Right renal cortex interstitium (tissue), 3 donors: ENCODE measurements around the gene RAPGEF5. TPM values are rescaled to one million over a fixed set of nuclear protein-coding genes. Genes with fewer than 3 reads are reported as not detected.

ENCODE experiments used
- DNase-seq, 3 donors: peaks; one replicate each; pipeline ENCODE4 v3.0.0-alpha.2; 2013; ENCODE audit warnings: low read depth in 3 of 3, low spot score in 2 of 3
- polyA plus RNA-seq, 3 donors: library from polyadenylated mRNA; unstranded; fragments of 120-200 nt; gene quantifications; one replicate each; pipeline ENCODE4 v1.2.1, GENCODE V29; 2013; ENCODE audit not compliant: insufficient read length in 3 of 3

The RAPGEF5 gene
- polyA plus RNA-seq, 3 donors, result 37.3 to 42.1 (median 38.1) TPM

DNA sequence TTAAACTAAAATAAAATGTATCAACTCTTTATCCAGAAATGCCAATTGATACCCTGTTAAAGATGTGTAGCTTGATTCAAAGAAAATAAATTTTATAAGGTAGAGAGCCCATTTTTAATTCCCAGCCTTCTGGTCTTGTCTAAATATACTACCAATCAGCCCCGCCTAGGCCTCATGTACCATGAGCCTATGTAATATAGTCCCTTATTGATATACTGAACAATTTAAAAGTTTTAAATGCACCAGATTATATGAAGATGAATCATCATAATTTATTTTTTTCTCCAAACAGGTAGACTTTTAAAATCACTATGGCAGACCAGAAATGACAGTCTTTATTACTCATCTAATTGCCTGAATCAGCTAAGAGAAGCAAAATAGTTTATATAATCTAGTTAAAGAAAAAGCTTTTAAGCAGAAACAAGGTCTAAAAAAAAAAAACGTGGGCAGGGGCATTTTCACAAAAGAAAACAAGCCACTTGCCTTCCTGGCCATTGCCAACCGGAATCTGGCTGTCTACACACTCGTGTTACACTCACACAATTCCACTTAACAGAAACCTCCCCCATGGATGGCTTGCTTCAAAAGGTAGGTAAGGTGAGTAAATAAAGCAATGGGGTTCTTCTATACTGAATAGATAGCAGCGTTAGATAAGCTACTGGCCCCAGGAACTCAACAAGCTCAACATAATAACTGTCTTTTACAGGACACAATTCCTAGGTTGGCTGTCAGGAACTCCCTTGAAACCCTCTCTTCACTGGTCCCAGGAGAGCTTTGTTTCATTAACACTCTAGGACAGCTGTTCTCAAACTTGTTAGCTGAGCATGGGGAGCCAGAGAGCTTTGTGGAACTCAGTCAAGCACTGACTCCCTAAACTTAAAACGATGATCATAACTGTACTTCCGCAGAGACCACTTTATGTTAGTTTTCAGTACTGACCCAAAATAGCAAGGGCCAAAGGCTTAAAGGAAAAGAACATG lies 37.2 kb downstream of the RAPGEF5 start:
- DNase-seq, result no peak

DNA sequence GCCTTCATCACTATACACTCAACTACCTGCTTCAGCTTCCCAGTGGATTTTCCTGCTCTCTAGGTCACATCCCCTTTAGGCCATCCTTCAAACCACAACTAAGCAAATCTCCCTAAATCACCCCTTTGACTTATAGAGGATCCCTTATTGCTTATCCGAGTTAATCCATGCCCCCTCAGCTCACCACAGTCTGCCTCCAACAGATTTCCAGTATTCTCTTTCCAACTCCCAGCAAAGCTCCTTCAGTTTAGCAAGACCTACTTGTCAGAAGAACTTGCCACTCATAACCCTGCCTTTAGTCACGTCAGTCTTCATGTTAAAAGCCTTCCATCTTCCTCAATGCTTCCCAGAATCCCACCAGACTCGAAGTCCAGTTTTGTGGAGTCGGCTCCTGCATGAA lies 38.6 kb downstream of the RAPGEF5 start:
- DNase-seq, result no peak

- DNase-seq, result no peak
These were observed 39.3 kb downstream of the RAPGEF5 start for GRCh38 chr7:22317632-22318031.

DNA sequence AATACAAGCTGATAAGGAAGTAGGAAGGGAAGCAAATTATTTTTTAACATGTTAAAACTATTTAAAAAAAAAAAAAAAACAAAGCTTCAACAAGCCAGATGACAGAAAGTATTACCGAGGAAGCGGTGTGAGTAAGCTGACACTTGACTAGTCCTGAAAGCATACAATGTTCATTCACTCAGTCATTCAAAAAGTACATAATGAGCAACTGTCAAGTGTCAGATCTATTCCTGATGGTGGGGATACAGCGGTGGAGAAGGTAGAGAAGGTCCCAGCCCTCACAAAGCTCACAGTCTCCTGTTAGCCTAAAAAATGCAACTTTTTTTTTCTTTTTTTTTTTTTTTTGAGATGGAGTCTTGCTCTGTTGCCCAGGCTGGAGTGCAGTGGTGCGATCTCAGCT lies 40.0 kb downstream of the RAPGEF5 start:
- no peak for DNase-seq

- no peak for DNase-seq
These were observed 49.1 kb downstream of the RAPGEF5 start for GRCh38 chr7:22307816-22308215.

GRCh38 chr7:22305706-22306105 lies 51.2 kb downstream of the RAPGEF5 start:
- no peak for DNase-seq

- DNase-seq, result no peak
These were observed 54.0 kb downstream of the RAPGEF5 start for GRCh38 chr7:22302951-22303423.

GRCh38 chr7:22302193-22302592 lies 54.8 kb downstream of the RAPGEF5 start:
- DNase-seq, result no peak

GRCh38 chr7:22301790-22302189 lies 55.2 kb downstream of the RAPGEF5 start:
- DNase-seq, result no peak

GRCh38 chr7:22300839-22301238 lies 56.1 kb downstream of the RAPGEF5 start:
- DNase-seq, result no peak

DNA sequence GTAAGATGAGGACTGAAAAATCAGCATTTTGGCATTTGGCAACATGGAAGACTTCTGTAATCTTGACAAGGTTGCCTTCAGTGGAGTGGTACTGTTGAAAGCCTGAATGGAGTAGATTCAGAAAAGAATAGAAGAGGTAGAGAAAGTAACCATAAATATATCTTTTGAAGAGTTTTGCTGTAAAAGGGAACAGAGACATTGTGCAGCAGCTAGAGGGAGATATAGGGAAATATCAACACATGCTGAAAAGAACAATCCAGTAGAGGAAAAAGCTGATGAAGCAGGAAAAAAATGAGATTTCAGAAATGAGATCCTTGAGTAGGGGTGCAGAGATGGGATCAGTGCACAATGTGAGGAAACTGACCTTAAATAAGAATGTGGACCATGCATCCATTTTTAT lies 60.0 kb downstream of the RAPGEF5 start:
- no peak for DNase-seq

- no peak for DNase-seq
These were observed 60.7 kb downstream of the RAPGEF5 start for GRCh38 chr7:22296265-22296566.

DNA sequence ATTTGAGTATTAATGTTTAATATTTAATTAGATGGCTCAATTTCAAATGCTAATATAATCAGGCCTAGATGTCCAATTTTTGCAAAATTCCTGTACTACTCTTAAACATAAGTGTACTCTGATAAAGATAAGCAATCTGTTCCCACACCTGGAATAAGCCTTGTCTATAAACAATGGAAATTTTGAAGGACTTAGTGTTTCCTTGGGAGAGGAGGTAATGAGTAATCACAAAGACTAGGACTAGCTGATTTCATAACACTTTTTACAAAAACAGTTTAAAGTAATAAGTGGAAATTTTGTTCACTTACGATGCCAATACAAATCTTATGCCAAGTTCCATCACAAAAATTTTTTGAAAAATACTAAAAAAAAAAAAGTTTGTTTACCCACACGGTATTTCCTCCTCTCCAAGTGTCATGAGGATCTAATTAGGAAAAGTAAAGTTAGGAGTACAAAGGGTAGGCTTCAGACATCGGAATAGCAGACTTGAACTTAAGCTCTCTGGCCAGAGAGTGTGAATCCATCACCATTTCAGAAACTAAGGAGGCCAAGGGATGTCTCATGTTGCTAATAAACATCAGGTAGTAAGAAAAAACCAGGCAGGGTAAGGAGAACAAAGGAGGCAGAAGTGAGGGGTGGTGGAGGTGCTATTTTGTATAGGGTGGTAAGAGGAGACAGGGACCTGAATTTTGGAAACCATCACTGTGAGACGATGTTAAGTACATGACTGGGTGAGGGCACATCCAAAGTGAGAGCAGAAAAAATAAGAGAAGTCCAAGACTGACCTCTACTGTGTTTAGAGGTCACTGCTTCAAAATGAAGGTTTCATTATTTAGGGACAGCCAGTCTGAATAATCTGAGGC lies 61.3 kb downstream of the RAPGEF5 start:
- no peak for DNase-seq

- DNase-seq, result peak in 1 of 3 donors; percentile 12
These were observed 64.4 kb downstream of the RAPGEF5 start for GRCh38 chr7:22292531-22292930.

DNA sequence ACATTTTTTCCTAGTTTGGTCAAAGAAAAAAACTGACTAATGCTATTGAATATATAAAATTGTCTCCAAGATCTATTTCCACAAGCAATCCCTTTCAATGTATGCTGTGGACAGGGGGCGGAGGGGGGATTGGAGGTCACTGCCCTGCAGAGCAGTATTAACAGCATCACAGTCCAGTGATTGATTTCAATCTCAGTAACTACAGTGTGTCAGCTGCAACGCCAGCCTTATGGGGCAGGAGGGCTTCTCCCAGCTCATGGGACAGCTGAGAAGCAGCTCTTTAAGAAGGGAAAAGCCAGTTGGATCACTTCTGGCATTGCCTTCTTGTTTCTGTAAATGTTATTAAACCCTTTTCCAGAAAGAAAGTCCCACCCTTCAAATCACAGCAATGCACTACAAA lies 65.0 kb downstream of the RAPGEF5 start:
- DNase-seq, result no peak

DNA sequence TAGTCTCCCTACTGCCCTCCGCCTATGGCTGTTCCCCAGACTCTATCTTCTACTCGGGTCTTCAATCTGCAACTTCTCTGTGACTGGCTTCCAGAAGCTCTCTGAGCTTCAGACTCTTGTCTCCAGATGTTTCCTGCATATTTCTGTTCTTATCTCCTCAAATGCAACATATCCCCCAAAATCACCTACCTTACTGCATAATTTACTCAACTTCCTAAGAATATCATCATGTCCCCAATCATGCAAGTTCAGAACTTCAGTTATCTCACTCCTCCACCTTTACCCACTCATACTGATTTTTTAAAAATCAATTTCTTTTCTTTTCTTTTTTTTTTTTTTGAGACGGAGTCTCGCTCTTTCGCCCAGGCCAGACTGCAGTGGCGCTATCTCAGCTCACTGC lies 68.8 kb downstream of the RAPGEF5 start:
- DNase-seq, result no peak

GRCh38 chr7:22287412-22287811 lies 69.5 kb downstream of the RAPGEF5 start:
- DNase-seq, result no peak

- DNase-seq, result no peak
These were observed 70.5 kb downstream of the RAPGEF5 start for GRCh38 chr7:22286436-22286835.

- DNase-seq, result no peak
These were observed 75.5 kb downstream of the RAPGEF5 start for GRCh38 chr7:22281481-22281880.

- no peak for DNase-seq
These were observed 76.9 kb downstream of the RAPGEF5 start for GRCh38 chr7:22280031-22280430.

GRCh38 chr7:22278660-22279059 lies 78.3 kb downstream of the RAPGEF5 start:
- no peak for DNase-seq

GRCh38 chr7:22277375-22277774 lies 79.6 kb downstream of the RAPGEF5 start:
- no peak for DNase-seq
